Kidney glomerular epithelial cell (primary cell): ENCODE results near the gene FCER1G.

Source experiments
- DNase-seq: peaks from one replicate; lab custom pipeline; 2025; lab: John Stamatoyannopoulos, UW

FCER1G gene

GRCh38 chr1:161188381-161188780, 26.7 kb upstream of the FCER1G start:
- no peak for DNase-seq

GRCh38 chr1:161189036-161189435, 26.1 kb upstream of the FCER1G start:
- DNase-seq = no peak

GRCh38 chr1:161190962-161191521, 24.1 kb upstream of the FCER1G start:
- DNase-seq = no peak

- no peak for DNase-seq
Observed at GRCh38 chr1:161191971-161192370, 23.1 kb upstream of the FCER1G start.

GRCh38 chr1:161192476-161193465, 22.3 kb upstream of the FCER1G start:
- peak; percentile 32 for DNase-seq

- no peak for DNase-seq
Observed at GRCh38 chr1:161193561-161194235, 21.4 kb upstream of the FCER1G start.

GRCh38 chr1:161195171-161195570, 19.9 kb upstream of the FCER1G start:
- no peak for DNase-seq

- DNase-seq = no peak
Observed at GRCh38 chr1:161196111-161196510, 19.0 kb upstream of the FCER1G start.

GRCh38 chr1:161196521-161197451, 18.3 kb upstream of the FCER1G start:
- no peak for DNase-seq

- DNase-seq = no peak
Observed at GRCh38 chr1:161197560-161198193, 17.4 kb upstream of the FCER1G start.

- no peak for DNase-seq
Observed at GRCh38 chr1:161198194-161198896, 16.8 kb upstream of the FCER1G start.

GRCh38 chr1:161198897-161199431, 16.1 kb upstream of the FCER1G start, which contains the start of gene ADAMTS4:
Gene ADAMTS4 (minus strand): TSS chr1:161199054. CDS start chr1:161198627, 427 bp downstream.
- DNase-seq = no peak

- DNase-seq = no peak
Observed at GRCh38 chr1:161199506-161200139, 15.5 kb upstream of the FCER1G start.

GRCh38 chr1:161200421-161200991, 14.6 kb upstream of the FCER1G start:
- DNase-seq = no peak

- DNase-seq = no peak
Observed at GRCh38 chr1:161200992-161201835, 13.9 kb upstream of the FCER1G start.

- DNase-seq = peak; percentile 96
Observed at GRCh38 chr1:161201836-161202712, 13.0 kb upstream of the FCER1G start, which contains the start of gene NDUFS2. Gene NDUFS2 (plus strand): TSS chr1:161202367. CDS start chr1:161202386, 19 bp downstream.
